ENCODE measurements around the gene BAG1.

Gene BAG1

DNA sequence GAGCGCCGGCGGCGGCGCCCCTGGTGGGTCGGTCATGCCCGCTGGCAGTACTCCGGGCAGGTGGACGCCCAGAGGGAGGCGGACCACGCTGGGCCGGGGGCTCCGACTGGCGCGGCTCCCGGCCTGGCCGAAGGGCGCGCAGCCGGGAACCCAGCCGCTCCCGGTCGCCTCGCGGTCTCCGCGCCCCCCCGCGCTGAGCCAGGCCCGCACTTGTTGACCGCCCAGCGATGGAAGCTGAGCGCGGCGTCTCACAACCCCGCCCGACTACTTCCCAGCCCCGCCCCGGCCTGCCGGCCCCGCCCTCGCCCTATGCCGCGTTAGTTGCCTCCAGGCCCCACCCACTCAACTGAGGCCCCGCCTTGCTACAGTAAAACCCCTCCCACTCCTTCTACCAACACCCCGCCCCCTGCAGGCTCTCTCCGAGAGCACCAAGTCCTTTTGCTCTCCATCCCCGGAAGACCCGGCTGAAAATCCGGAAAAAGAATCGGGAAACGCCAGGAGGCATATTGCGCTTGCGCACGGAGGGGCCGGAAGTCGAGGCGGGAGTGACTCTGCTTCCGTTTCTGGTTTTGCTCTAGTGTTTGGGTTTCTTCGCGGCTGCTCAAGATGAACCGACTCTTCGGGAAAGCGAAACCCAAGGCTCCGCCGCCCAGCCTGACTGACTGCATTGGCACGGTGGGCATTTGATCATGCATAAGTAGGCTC, at the start of gene BAG1, which contains the start of gene CHMP5:
TSS of gene BAG1 (minus strand) at position 236 of the 705 bp plus-strand sequence.
TSS of gene CHMP5 (plus strand) at position 577 of the 705 bp plus-strand sequence. CDS start at position 607, 30 bp downstream.
- DNase-seq, result peak; percentile 100

DNA sequence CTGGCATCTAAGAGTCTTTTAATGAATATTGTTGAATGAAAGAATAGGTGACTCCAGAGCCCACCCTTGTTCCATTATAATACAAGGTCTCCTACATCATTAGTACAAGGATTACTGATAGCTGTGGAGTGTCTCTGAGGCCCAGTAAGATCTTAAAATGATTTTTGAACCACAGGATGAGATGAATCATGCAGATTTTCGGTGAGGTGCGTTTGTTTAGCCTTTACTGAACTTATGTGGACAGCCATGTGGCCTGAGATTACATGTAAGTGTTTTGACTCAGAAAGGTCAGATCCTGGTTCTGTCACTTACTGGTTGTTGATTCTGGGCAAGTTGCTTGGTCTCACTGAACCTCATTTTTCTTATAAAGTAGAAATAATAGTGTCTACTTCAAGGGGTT, 47.4 kb upstream of the BAG1 start:
- DNase-seq, result no peak

DNA sequence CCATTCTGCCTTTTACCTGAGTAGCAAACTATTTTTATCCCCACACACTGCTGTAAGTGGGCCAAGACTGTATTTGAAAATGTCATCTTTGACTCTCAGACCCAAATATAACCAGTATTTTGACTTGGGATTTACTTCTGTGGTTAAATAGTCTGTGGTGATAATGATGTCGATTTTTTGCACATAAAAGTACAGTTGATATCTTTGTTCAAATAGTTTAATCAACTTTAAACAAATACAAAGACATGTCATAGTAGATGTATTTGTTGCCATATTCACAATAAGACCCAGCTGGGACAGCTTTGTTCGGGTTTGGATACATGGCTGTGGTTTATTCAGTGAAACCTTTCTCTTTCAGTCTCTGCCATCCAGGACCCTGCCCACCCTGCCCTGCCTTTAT, 46.2 kb upstream of the BAG1 start:
- no peak for DNase-seq

DNA sequence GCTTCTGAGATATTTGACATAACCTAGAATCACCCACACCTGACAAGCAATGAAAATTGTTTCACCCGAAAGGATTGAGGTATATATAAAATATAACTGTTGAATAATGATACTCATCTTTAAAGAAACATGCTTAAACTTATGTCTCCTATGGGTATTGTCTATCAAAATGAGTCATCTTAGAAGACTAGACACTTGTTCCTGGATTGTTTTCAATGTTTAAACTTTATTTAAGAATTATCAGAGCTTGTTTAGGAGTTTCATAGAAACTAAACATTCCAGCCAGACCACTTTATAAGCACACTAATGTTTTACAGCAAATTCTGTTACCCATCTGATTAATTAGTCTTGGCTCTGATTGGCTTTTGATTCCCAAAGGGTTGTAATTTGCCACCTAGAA, 45.4 kb upstream of the BAG1 start:
- no peak for DNase-seq

DNA sequence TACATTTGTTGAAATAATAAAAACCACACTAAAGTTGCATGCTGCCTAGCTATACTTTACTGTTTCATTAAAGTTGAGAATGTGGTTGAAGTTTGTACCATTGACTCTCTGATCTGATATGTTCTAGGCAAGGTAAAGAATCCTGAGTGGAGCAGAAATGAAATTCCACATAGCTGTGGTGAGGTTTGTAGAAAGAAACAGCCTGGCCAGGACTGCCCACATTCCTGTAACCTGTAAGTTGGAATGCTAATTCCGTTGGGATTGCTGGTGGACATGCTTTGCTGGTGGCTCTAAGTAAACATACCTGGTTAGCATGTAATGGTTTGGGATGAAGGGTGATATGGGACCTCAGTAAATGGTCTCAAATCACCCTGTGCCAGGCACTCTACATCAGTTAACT, 42.6 kb upstream of the BAG1 start:
- DNase-seq, result no peak

DNA sequence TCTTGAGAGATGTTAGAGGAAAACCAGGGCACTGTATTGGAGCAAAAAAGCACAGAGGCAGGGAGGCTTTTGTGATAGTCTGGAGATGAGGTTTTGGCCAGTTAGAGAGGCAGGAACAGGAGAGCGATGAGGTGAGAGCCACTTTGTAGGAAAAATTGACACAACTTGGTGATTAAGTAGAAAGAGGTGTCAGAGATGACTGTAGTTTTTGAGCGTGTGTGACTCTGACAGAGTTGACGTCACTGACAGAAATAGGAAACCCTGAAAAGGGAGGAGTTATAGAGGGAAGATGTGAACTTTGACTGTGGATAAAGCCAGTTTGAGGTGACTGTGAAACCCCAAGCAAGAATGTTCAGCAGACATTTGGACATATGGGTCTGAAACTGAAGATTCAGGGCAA, 41.5 kb upstream of the BAG1 start:
- no peak for DNase-seq

DNA sequence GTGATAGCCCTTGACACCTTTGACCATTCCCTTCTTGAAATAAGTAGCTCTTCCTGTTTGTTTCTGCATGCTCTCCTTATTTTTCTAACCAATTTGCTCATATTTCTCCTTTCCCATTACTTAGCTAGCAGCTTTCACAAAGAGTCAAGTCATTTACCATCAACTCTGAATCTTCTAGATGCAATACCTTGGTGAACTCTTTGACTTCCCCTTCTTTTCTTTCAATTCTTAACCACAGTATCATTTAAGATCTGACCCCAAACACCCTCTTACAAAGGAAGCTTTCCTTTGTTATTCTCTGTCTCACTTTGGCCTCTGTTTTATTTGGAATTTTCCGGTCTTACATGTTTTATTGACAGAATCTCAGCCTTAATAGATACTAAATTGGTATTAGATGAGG, 39.9 kb upstream of the BAG1 start:
- DNase-seq, result no peak

DNA sequence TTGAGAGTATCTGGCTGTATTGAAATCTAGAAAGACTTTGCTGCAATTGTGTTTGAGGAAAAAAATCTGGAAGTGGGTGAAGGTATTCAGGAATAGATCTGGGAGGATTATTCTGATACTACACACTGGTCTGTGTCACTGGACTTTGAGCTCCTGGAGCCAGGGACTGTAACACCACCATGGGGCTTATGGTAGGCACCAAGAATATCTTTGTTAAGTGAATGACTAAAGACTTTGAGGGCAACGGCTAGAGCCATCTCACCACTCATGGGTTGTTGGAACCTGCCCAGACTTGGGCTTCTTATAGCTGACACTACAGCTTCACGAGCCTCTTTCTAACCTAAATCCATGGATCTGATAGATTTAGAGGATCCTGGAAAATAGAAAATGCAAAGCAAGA, 36.0 kb upstream of the BAG1 start:
- no peak for DNase-seq

DNA sequence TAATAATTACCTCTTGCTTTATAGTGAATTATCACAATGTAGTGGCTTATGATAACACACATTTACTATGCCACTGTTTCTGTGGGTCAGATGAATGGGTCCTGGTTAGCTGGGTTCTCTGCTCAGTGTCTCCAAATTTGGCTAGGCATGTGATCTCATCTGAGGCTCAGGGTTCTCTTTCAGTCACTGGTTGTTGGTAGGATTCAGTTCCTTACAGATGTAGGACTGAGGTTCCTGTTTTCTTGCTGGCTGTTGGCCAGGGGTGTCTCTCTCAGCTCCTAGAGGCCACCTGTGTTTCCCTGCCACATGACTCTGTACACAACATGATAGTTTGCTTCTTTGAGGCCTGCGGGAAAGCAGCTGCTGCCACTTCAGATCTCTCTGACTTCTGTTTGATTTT, 32.9 kb upstream of the BAG1 start:
- DNase-seq, result peak; percentile 21 to 73

DNA sequence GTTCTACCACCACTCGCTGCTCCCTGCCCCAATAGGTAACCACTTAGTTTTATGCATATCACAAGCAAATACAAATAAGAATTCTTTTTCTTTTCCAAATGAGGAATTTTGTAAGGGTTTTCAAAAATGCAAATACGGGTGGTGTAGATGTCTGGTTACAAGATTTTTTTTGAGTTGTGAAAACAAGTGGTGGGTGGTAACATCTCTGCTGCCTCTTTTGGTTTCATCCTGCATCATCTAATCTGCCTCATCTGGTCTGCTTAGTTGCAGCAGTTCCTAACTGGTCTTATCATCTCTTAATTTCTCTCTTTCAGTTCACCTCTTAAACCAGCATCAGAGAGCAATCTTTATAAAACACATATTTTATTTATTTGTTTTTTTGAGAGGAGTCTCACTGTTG, 31.1 kb upstream of the BAG1 start:
- no peak for DNase-seq

DNA sequence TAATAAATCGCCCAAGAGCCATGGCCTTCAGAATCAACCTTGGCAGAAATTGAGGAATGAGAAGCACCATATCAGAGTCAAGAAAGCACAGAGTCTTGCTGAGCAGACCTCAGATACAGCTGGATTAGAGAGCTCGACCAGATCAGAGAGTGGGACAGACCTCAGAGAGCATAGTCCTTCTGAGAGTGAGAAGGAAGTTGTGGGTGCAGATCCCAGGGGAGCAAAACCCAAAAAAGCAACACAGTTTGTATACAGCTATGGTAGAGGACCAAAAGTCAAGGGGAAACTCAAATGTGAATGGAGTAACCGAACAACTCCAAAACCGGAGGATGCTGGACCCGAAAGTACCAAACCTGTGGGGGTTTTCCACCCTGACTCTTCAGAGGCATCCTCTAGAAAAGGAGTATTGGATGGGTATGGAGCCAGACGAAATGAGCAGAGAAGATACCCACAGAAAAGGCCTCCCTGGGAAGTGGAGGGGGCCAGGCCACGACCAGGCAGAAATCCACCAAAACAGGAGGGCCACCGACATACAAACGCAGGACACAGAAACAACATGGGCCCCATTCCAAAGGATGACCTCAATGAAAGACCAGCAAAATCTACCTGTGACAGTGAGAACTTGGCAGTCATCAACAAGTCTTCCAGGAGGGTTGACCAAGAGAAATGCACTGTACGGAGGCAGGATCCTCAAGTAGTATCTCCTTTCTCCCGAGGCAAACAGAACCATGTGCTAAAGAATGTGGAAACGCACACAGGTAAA, 30.3 kb upstream of the BAG1 start:
- DNase-seq, result no peak

DNA sequence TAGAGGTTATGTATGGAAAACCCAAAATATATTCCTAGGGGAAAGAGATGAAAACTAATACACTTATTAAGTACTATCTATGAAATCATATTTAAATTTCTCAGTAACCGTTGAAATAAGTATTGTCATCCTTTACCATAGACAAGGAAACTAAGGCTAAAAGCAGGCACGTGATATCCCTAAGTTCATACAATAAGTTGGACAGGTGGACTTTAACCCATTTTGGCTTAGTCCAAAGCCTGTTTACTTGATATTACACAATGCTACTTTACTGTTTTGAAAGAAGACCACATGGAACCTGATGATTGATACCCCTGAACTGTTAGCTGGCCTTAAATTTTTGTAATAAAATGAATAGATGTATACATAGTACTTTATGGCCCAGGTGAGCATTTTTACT, 29.3 kb upstream of the BAG1 start:
- DNase-seq, result no peak

DNA sequence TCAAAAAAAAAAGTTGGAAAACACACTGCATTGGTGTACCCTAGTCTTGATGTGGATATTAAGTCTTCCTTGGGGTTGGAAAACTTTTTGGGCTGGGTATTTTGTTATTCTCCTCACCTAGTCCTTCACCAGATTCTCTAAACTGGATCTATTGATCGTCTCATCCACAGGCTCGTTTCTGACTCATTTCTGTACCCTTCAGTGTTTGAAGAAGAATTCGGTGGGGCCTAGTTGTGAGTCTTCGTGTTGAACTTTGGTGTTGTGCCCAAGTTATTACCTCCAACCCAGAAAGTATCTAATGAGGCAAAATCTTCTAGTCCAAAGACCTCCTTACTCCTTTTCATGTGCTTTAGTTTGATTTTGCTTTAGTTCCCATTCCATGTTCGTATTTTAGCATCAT, 27.4 kb upstream of the BAG1 start:
- no peak for DNase-seq

DNA sequence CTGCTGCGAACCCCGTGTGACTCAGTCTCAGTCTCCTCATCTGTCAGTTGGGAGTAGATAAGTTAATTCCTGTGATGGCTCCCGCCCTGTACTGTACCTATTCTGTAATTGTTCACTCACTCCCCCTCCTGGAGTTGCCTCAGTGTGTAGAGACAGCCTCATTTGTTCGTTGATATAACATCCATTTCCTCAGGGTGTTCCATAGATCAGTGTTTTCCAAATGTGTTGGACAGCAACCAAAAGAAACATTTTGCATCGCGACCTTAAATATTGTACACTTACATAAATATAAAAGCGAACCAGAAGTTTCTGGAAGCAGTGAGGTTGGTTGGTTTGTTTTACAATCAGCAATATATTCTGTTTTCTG, 26.5 kb upstream of the BAG1 start:
- DNase-seq, result no peak

DNA sequence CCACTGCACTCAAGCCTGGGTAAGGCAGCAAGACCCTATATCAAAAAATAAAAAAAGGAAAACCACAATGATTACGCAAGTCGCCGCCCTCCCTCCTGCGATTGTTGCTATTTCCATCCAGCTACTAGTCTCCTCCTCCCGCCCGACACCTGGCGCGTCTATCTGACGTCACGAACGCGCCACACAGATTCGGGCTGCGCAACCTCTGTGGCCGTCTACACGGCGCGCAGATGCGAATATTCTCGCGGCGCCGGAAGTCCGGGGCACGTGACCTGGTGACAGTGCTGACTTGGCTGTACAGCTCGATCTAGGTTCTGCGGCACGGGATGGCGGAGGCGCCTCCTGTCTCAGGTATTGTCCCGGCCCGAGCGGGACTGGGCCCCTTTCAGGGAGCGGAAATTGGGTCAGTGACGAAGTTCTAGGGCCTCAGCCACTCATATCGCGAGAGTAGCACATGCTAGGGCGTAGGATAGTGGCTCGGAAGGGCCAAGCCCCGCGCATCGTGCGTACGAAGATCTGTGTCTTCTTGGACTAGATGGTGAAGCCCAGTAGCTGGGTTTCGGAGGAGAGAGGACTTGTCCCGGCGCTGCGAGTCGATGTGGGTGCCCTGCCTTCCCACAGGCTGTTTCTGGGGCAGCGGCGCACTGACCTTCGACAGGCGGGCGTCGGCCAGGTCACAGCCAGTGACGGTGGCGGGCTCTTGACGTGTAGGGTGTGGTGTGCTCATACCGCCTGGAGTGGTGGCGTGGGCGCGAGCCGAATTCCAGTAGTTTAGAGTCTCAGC, 25.9 kb upstream of the BAG1 start, which contains the start of gene NFX1:
TSS of gene NFX1 (plus strand) at position 270 of the 784 bp plus-strand sequence. CDS start at position 327, 57 bp downstream.
- DNase-seq, result peak; percentile 99

DNA sequence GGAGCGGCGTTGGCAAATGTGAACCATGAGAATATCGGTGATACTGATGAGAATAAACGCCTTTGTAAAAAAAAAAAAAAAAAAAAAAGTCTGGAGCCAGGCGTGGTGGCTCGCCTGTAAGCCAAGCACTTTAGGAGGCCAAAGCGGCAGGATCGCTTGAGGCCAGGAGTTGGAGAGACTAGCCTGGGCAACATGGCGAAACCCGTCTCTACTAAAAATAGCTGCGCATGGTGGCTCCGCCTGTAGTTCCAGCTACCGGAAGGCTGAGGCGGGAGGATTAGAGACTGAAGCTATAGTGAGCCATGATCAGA, 25.4 kb upstream of the BAG1 start:
- no peak for DNase-seq

DNA sequence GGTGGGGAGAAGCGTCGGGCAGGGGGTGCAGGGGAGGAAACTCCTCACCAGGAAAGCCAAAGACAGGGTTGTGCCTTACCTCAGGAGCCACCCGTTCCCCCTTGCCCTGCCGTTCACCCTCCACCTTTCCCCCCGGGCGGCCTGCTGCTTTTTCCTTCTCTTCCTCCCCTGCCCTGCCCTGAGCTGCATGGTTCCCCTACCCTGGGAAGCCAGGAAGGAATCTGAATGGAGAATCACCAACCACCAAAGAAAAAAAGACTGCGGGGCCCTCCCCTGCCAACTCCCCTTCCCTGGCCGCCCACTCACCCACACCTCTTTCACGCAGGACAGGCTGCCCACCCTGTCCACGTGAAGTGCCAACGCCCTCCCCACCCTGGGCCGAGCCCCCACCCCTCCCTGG, 25.0 kb upstream of the BAG1 start:
- DNase-seq, result peak; percentile 16 to 44

DNA sequence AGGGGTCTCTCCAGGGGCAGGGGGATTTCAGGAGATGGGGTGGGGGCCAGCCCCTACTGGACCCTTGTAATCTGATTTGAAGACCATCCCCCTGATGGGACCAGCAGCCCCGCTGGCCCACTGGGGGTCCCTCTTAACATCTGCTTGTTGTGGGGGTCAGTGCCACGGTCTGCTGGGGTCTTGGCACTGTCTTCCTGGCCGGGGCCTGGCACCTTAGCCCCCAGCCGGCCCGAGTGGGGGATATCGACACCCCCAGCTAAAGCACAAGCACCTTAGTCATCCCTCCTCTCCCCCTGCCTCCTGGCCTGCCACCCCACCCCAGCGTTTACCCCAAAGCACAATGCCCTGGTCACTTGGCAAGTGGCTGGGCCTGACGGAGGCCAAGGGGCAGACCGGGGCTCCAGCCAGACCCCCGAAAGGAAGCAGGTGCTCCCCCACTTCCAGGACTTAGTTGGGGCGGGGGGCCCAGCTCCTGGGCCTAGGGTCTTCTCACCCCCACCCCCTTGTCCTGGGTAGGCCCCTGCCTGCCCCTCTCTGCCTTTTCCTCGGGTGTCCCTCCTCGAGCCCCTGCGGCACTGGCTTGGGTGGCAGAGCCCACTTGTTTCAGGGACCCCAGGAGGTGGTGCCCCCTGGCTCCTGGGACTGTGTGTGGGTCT, 24.4 kb upstream of the BAG1 start:
- no peak for DNase-seq

DNA sequence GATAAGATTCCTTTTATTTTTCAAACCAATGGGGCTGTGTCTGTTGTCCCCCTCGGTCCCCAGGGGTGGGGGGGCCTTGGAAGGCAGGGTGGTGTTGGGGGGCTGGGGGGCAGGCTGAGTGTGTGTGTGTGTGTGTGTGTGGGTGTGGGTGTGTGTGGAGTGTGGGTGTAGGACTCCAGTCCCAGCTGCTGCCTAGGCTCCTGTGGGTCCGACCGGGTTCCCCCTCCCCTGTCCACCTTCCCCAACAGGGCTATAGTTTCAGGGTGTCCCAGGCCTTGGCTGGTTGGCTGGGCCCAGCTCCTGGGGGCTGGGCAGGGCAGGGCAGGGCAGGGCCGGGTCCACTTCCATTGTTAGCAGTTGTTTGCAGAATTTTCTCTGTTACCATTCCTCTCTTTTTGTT, 23.7 kb upstream of the BAG1 start:
- no peak for DNase-seq

DNA sequence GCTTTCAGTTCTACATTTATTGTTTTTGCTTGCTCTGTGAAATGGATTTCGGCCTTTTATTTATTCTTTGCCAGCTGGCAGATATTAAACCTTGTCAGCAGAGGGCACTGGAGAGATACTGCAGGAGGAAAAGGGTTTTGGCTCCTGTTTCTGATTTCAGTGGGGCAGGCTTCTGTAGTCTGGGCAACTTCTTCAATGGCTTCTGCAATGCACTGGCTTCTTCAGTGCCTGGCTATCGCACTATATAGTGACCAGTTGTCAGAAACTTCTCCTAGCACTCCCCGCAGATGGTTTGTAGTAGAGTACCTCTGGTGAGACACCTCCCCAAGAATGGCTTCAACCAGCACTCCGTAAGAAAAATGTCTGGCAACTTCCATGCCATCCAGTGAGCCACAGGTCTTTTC, 22.6 kb upstream of the BAG1 start:
- peak; percentile 67 to 83 for DNase-seq

DNA sequence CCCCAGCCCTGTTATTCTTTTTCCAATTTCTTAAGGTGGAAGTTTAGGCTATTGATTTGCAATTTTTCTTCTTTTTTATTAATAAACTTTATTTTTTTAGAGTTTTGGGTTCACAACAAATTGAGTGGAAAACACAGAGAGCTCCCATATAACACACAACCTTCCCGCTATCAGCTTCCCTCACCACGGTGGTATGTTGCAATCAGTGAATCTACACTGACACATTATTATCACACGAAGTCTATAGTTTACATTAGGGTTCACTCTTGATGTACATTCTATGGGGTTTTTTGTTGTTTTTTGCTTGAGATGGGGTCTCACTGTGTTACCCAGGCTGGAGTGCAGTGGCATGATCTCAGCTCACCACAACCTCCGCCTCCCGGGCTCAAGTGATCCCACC, 21.0 kb upstream of the BAG1 start:
- DNase-seq, result no peak

DNA sequence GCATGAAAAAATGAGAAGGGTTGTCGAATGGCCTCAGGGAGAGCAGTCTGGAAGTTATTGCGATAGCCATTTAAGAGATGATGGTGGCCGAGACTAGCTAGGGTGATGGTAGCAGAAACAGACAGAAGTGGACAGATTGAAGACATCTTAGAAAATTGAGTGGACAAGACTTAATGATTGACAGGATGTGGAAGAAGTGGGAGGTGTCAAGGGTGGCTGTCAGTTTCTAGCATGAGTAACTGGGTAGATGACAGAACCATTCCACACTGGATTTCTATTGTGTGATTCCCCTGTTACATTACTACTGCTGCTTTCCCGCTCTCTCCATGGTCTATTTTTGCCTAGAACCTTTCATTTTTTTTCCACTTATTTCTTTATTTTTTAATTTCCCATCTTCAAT, 13.0 kb upstream of the BAG1 start:
- no peak for DNase-seq

DNA sequence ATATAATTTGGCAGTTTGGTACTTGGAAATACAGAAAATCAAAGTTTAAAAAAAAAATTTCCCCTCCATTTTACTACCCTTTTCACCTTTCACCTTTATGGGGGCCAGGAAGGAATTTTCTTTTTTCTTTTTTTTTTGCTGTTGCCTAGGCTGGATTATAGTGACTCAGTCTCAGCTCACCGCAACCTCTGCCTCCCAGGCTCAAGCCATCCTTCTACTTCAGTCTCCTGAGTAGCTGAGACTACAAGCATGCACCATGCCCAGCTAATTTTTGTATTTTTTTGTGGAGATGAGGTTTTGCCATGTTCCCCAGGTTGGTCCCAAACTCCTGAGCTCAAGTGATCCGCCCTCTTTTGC, 9.4 kb upstream of the BAG1 start:
- DNase-seq, result no peak

All from CD4-positive, alpha-beta T cell treated with Interferon alpha-2 for 1 hour (primary cell).